CD4-positive, alpha-beta T cell (primary cell): ENCODE results near the gene DDX60. TPM values are rescaled to one million over a fixed set of nuclear protein-coding genes. Genes with fewer than 3 reads are reported as not detected.

Experiments used
- ATAC-seq: fragments of 200-7000 bp; cut with Tn5 transposase; one replicate; pipeline ENCODE4 v1.10.0; 2022; ENCODE audit warnings: mild to moderate bottlenecking; ENCODE audit not compliant: poor library complexity
- CTCF ChIA-PET: fragments of 350-600 bp; sonication (Branson Sonifier 250); formaldehyde crosslinking; loops from one replicate; lab custom pipeline; 2021; ENCODE audit warnings: antibody characterized with exemption, inconsistent platforms; lab: Charles Lee
- POLR2A ChIA-PET: fragments of 350-600 bp; sonication (Branson Sonifier 250); formaldehyde crosslinking; loops from one replicate; lab custom pipeline; 2021; ENCODE audit warnings: antibody characterized with exemption, inconsistent platforms; lab: Charles Lee
- DNase-seq, 14 experiments: peaks; one replicate each; pipeline ENCODE4 v3.0.0-alpha.2; 2013 to 2020; ENCODE audit warnings: mixed read lengths in 2 of 14
- H3K27ac ChIP-seq, 2 donors: one replicate each; pipeline versions ENCODE4 v1.5.1 to v1.7.0; 2013; ENCODE audit warnings: low read length in 2 of 2, low read depth in 1 of 2, mild to moderate bottlenecking in 1 of 2
- H3K27me3 ChIP-seq, 2 experiments: 1 replicate in 1 of 2; 2 replicates in 1 of 2; pipeline versions ENCODE4 v1.6.1 to v1.7.0; 2013; ENCODE audit warnings: low read length in 2 of 2, control low read depth in 1 of 2, mild to moderate bottlenecking in 1 of 2, moderate library complexity in 1 of 2; ENCODE audit not compliant: insufficient read depth in 2 of 2, control insufficient read depth in 1 of 2
- H3K36me3 ChIP-seq: one replicate; pipeline ENCODE4 v1.6.1; 2013; ENCODE audit warnings: low read length, control low read depth; ENCODE audit not compliant: insufficient read depth
- H3K4me1 ChIP-seq: one replicate; pipeline ENCODE4 v1.6.1; 2013; ENCODE audit warnings: low read length, control low read depth; ENCODE audit not compliant: insufficient read depth
- H3K4me3 ChIP-seq: one replicate; pipeline ENCODE4 v1.5.1; 2013; ENCODE audit warnings: mild to moderate bottlenecking, low read length, moderate library complexity
- H3K9me3 ChIP-seq, 2 experiments: 1 replicate in 1 of 2; 2 replicates in 1 of 2; pipeline versions ENCODE4 v1.6.1 to v1.7.0; 2013; ENCODE audit warnings: low read length in 2 of 2, mild to moderate bottlenecking in 2 of 2, control low read depth in 1 of 2, moderate library complexity in 1 of 2; ENCODE audit not compliant: control insufficient read depth in 1 of 2, insufficient read depth in 1 of 2
- H3K27ac Mint-ChIP-seq: one replicate; pipeline ENCODE4 v1.8.0; 2020; ENCODE audit warnings: mixed read lengths
- H3K27me3 Mint-ChIP-seq: one replicate; pipeline ENCODE4 v1.8.0; 2021; ENCODE audit warnings: mixed read lengths
- H3K36me3 Mint-ChIP-seq: one replicate; pipeline ENCODE4 v1.8.0; 2021; ENCODE audit warnings: low read depth, mixed read lengths
- H3K4me1 Mint-ChIP-seq: one replicate; pipeline ENCODE4 v1.8.0; 2021; ENCODE audit warnings: low read depth, mixed read lengths
- H3K4me3 Mint-ChIP-seq: one replicate; pipeline ENCODE4 v1.8.0; 2020; ENCODE audit warnings: mild to moderate bottlenecking, mixed read lengths
- H3K9me3 Mint-ChIP-seq: one replicate; pipeline ENCODE4 v1.8.0; 2020; ENCODE audit warnings: mixed read lengths
- CTCF ChIP-seq: fragments of 200-600 bp; IDR thresholded peaks from one replicate; pipeline ENCODE4 v1.8.0; 2022; ENCODE audit warnings: antibody characterized with exemption, mild to moderate bottlenecking
- intact Hi-C, 2 experiments: fragments of 100-400 bp; cut with DNase I in 1 of 2; cut with micrococcal nuclease in 1 of 2; formaldehyde crosslinking; loops; one replicate each; pipeline versions ENCODE4 v1.15.1 to v1.9.0; 2023 to 2025; cut with DNase I, micrococcal nuclease
- total RNA-seq, 174 experiments: library from RNA in 2 of 174; stranded (reverse) in 2 of 174; gene quantifications; one replicate each; pipeline ENCODE4 v1.2.3 and lab custom pipeline; 2021 to 2026

The DDX60 gene
- total RNA-seq, 2 experiments from 2014 or later, result 11.9 to 12.2 TPM

- ATAC-seq (no peak), DNase-seq (no peak)
- Mint-ChIP-seq H3K27me3 (no peaks in the 10 kb centered on the region), H3K4me1 (no peaks in the 10 kb centered on the region), H3K4me3 (no peak overlapping the region), H3K9me3 (peaks cover 35% of the 10 kb centered on the region), H3K27ac (no peak overlapping the region), H3K36me3 (peaks cover 74% of the 10 kb centered on the region)
- intact Hi-C loops, result no loop called here
- Histone ChIP-seq H3K27ac (no peak overlapping the region), H3K36me3 (peaks cover 17% of the 10 kb centered on the region), H3K27me3 (no peaks in the 10 kb centered on the region), H3K4me3 (no peak overlapping the region), H3K9me3 (peaks cover 17 to 48% of the 10 kb centered on the region in 2 experiments), H3K4me1 (no peaks in the 10 kb centered on the region)
- POLR2A ChIA-PET, result no interaction called here
- CTCF ChIA-PET, result no interaction called here
- TF ChIP-seq CTCF, result no peak
Measured at GRCh38 chr4:168353746-168354145, 35.2 kb upstream of the DDX60 start.

DNA sequence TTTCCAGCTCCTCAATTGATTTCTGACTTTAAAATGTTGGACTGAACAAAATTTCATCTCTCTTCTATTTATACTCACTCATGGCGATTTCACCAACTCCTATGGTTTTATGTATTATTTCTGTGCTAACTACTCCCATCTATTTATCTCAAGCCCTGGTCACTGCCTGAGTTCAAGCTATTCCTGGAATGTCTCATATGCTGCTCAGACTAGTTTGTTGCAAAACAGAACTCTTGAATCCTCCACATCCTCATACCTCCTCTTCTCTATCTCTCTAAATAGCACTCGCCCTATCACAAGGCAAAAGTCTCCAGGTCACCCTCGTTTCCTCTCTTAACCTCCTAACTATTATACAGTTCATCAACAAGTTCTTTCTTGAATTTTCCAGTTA lies 19.0 kb upstream of the DDX60 start:
- no peak for TF ChIP-seq CTCF

DNA sequence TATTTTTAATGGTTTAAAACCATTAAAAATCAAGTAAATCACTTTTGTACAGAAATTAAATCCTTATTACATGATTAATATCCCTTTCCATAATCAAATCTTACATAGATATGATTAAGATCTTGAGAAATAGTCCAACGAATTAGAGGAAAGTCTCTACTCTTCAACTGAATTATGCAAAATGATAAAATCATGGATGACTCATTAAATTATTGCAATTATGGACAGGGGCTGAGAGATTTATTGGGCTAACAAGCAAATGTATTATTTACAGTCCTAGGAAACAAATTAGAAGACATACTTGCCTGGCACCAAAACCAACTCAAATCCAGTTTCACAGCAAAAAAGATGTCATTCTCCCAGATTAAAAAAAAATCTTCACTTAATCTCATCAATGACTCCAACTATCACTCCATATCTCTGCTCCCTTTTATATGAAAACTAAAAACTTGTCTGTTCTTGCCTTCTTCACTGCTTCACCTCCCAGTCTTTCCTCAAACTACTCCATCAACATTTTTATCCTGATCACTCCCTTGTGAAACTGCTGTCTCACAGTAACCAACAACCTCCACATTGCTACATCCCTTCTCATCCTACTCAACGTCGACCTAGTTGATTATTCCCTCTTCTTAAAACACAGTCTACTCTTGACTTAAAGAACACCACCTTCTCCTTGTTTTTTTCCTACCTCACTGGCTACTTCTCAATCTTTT lies 18.4 kb upstream of the DDX60 start:
- no peak overlapping the region for H3K4me3 Mint-ChIP-seq
- intact Hi-C loops, result no loop called here
- peaks cover 6% of the 10 kb centered on the region for H3K9me3 Mint-ChIP-seq
- ATAC-seq, result no peak
- no peaks in the 10 kb centered on the region for H3K27me3 Mint-ChIP-seq
- DNase-seq, result no peak
- ChIA-PET CTCF (no interaction called here), POLR2A (no interaction called here)
- H3K4me1 Mint-ChIP-seq, result no peaks in the 10 kb centered on the region
- H3K4me1 ChIP-seq, result no peaks in the 10 kb centered on the region
- no peak overlapping the region for H3K27ac ChIP-seq
- H3K27ac Mint-ChIP-seq, result no peak overlapping the region
- peaks cover 7% of the 10 kb centered on the region for H3K36me3 Mint-ChIP-seq
- H3K4me3 ChIP-seq, result no peak overlapping the region
- H3K27me3 ChIP-seq, result no peaks in the 10 kb centered on the region
- no peak for TF ChIP-seq CTCF
- no peaks in the 10 kb centered on the region for H3K9me3 ChIP-seq
- no peaks in the 10 kb centered on the region for H3K36me3 ChIP-seq

More for the DNA sequence above, 19.0 kb upstream of the DDX60 start:
- Histone ChIP-seq H3K36me3 (no peaks in the 10 kb centered on the region), H3K27me3 (no peaks in the 10 kb centered on the region), H3K9me3 (no peaks in the 10 kb centered on the region), H3K27ac (no peak overlapping the region), H3K4me3 (no peak overlapping the region), H3K4me1 (no peaks in the 10 kb centered on the region)
- H3K4me1 Mint-ChIP-seq, result no peaks in the 10 kb centered on the region
- H3K9me3 Mint-ChIP-seq, result peaks cover 8% of the 10 kb centered on the region
- POLR2A ChIA-PET, result no interaction called here
- no peaks in the 10 kb centered on the region for H3K27me3 Mint-ChIP-seq
- CTCF ChIA-PET, result no interaction called here
- no peak for ATAC-seq
- DNase-seq, result no peak
- H3K27ac Mint-ChIP-seq, result no peak overlapping the region
- peaks cover 7% of the 10 kb centered on the region for H3K36me3 Mint-ChIP-seq
- intact Hi-C loops, result no loop called here
- H3K4me3 Mint-ChIP-seq, result no peak overlapping the region
